Keratinocyte (primary cell): Measurements from ENCODE around the gene SH3PXD2A.
"Not testable (repeated sequence)": the region's sequence is repeated elsewhere in the genome, so short reads cannot be mapped to it uniquely, and the experiment has no call there.

Source experiments
- EZH2 ChIP-seq: IDR thresholded peaks from one replicate; pipeline ENCODE4 v1.6.1; 2012; ENCODE audit warnings: inconsistent platforms, mild to moderate bottlenecking, low read length, moderate library complexity
- TF ChIP-seq, protein P1 (sequence below), 3 experiments: IDR thresholded peaks in 1 of 3; conservative IDR thresholded peaks in 1 of 3; optimal IDR thresholded peaks in 1 of 3; 2 replicates in 2 of 3; 3 replicates in 1 of 3; pipeline versions ENCODE3 to v1.5.1; 2011; ENCODE audit warnings: low read length in 3 of 3, mild to moderate bottlenecking in 3 of 3, moderate library complexity in 2 of 3, control low read depth in 1 of 3, inconsistent platforms in 1 of 3; ENCODE audit not compliant: insufficient read depth in 2 of 3; ENCODE audit errors: extremely low read depth in 1 of 3

- TF ChIP-seq EZH2: not testable (repeated sequence)
- TF ChIP-seq, protein P1, sequence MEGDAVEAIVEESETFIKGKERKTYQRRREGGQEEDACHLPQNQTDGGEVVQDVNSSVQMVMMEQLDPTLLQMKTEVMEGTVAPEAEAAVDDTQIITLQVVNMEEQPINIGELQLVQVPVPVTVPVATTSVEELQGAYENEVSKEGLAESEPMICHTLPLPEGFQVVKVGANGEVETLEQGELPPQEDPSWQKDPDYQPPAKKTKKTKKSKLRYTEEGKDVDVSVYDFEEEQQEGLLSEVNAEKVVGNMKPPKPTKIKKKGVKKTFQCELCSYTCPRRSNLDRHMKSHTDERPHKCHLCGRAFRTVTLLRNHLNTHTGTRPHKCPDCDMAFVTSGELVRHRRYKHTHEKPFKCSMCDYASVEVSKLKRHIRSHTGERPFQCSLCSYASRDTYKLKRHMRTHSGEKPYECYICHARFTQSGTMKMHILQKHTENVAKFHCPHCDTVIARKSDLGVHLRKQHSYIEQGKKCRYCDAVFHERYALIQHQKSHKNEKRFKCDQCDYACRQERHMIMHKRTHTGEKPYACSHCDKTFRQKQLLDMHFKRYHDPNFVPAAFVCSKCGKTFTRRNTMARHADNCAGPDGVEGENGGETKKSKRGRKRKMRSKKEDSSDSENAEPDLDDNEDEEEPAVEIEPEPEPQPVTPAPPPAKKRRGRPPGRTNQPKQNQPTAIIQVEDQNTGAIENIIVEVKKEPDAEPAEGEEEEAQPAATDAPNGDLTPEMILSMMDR (optimal IDR thresholded peaks at IDR 0.05 in 1 of 3, IDR thresholded peaks at IDR 0.05 in 1 of 3, conservative IDR thresholded peaks at IDR 0.05 in 1 of 3; ENCODE audit: extremely low read depth in 1 of 3, insufficient read depth in 2 of 3, low read length in 3 of 3): not testable (repeated sequence)
Measured at GRCh38 chr10:103607051-103607450, 248.3 kb downstream of the SH3PXD2A start.
